Peyer's patch (tissue), 4 donors: ENCODE results near the gene NOL6.

Experiments used
- POLR2A ChIP-seq, 2 donors: fragments of 450-650 bp; IDR thresholded peaks; one replicate each; pipeline ENCODE4 v1.5.1; 2017; ENCODE audit warnings: antibody characterized with exemption in 2 of 2, mild to moderate bottlenecking in 2 of 2, moderate library complexity in 2 of 2
- TF ChIP-seq, protein P1 (sequence below), 6 experiments: fragments of 450-650 bp in 4 of 6; fragments of 200-600 bp in 2 of 6; sonication (generic) in 1 of 6; IDR thresholded peaks; one replicate each; pipeline ENCODE4 v1.5.1; 2017 to 2019; ENCODE audit warnings: antibody characterized with exemption in 6 of 6, mild to moderate bottlenecking in 3 of 6, moderate library complexity in 1 of 6

DNA sequence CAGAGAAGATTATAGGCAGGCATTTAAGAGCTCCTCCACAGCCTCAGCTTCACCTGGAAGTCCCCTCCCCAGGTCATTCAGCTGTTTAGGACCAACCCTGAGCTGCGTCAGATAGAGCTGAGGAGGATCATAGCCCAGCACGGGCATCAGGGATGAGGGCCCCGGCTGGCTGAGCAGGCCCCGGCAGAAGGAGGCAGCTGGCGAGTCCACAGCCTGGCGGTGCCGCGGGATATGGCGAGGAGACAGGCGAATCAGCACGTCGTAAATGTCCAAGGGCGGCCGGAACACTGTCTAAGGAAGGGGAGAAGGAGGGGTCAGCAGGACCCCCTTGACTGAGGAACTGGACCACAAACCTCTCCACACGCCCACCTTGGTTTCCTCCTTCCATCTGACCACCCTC lies 10.6 kb downstream of the NOL6 start:
- TF ChIP-seq, protein P1, sequence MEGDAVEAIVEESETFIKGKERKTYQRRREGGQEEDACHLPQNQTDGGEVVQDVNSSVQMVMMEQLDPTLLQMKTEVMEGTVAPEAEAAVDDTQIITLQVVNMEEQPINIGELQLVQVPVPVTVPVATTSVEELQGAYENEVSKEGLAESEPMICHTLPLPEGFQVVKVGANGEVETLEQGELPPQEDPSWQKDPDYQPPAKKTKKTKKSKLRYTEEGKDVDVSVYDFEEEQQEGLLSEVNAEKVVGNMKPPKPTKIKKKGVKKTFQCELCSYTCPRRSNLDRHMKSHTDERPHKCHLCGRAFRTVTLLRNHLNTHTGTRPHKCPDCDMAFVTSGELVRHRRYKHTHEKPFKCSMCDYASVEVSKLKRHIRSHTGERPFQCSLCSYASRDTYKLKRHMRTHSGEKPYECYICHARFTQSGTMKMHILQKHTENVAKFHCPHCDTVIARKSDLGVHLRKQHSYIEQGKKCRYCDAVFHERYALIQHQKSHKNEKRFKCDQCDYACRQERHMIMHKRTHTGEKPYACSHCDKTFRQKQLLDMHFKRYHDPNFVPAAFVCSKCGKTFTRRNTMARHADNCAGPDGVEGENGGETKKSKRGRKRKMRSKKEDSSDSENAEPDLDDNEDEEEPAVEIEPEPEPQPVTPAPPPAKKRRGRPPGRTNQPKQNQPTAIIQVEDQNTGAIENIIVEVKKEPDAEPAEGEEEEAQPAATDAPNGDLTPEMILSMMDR (IDR thresholded peaks at IDR 0.05), result no peak
- no peak for TF ChIP-seq POLR2A (IDR thresholded peaks at IDR 0.05)
